ENCODE measurements around the gene KCNH5. TPM values are rescaled to one million over a fixed set of nuclear protein-coding genes. Genes with fewer than 3 reads are reported as not detected.

KCNH5 gene
- total and polyA plus RNA-seq, 9 of the 15 experiments (the other 6 are each of a cell fraction or from before 2014, with no cell fraction given), result 1.1 to 2.4 (median 1.4) TPM

DNA sequence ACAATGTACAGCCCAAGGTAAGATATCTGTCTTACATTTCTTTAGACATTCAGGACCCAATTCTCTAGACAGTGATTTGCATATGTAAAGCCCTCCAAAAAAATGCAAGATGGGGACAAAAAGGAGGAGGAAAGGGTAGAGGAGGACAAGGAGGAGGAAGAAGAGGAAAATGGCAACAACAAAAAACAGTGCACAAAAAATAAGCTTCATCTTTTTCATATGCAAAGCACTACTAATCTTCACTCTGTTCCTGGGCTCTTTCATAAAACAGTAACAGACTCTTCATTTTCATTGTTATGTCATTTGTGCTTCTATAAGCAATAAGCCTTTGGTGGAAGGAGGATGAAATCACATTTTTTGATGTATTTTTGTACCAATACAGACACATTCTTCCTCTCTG is 61.4 kb downstream of the KCNH5 start:
- DNase-seq (ENCODE audit: extremely low read depth in 1 of 4, low spot score in 3 of 4), result no peak
- Histone ChIP-seq H3K4me2 (ENCODE audit: insufficient read depth, low read length) (no peak overlapping the region), H3K36me3 (ENCODE audit: control insufficient read depth, insufficient read depth, low read length) (no peaks in the 10 kb centered on the region), H4K20me1 (replicated peaks; ENCODE audit: control insufficient read depth, insufficient read depth, low read length) (no peaks in the 10 kb centered on the region), H3K79me2 (ENCODE audit: control insufficient read depth, insufficient read depth, low read length) (no peaks in the 10 kb centered on the region), H3K4me3 (no peak overlapping the region), H2AFZ (ENCODE audit: low read depth, low read length) (no peak overlapping the region), H3K27ac (ENCODE audit: extremely low read depth, low read depth, low read length) (no peak overlapping the region), H3K9ac (ENCODE audit: insufficient read depth in 1 of 2, low read depth in 2 of 2, low read length in 2 of 2) (no peak overlapping the region), H3K9me3 (replicated peaks; ENCODE audit: control insufficient read depth, insufficient read depth, low read depth, low read length) (no peaks in the 10 kb centered on the region), H3K9me1 (ENCODE audit: control insufficient read depth, insufficient read depth, low read length) (no peaks in the 10 kb centered on the region), H3K4me1 (replicated peaks in 1 of 2; ENCODE audit: control insufficient read depth in 2 of 2, insufficient read depth in 2 of 2, low read length in 2 of 2) (no peaks in the 10 kb centered on the region), H3K27me3 (ENCODE audit: control insufficient read depth in 2 of 2, insufficient read depth in 2 of 2, low read length in 2 of 2) (no peaks in the 10 kb centered on the region)
- no peak for ATAC-seq
- intact Hi-C loops (cut with micrococcal nuclease) (no loop called here), in situ Hi-C loops (cut with MboI) (no loop called here)
- TF ChIP-seq NEUROD1 (IDR thresholded peaks at IDR 0.05; ENCODE audit: borderline replicate concordance, low read depth, low read length, partially characterized antibody) (no peak), ZNF121 (CRISPR knock-in tag; conservative IDR thresholded peaks at IDR 0.05) (no peak), FUS (optimal IDR thresholded peaks at IDR 0.05; ENCODE audit: low read depth, low read length) (no peak), MYC (IDR thresholded peaks at IDR 0.05; ENCODE audit: low read depth, low read length) (no peak), MYC (CRISPR knock-in tag; IDR thresholded peaks at IDR 0.05; ENCODE audit: borderline replicate concordance, low read depth) (no peak), ZKSCAN3 (CRISPR knock-in tag; IDR thresholded peaks at IDR 0.05) (no peak), BRD9 (IDR thresholded peaks at IDR 0.05; ENCODE audit: low read depth, partially characterized antibody) (no peak), MAZ (CRISPR knock-in tag; conservative IDR thresholded peaks at IDR 0.05 in 1 of 2, IDR thresholded peaks at IDR 0.05 in 1 of 2) (no peak), CBFB (CRISPR knock-in tag; IDR thresholded peaks at IDR 0.05) (no peak), ZNF551 (CRISPR knock-in tag; IDR thresholded peaks at IDR 0.05) (no peak), GTF2E2 (tag; IDR thresholded peaks at IDR 0.05) (no peak)
- TF ChIP-seq, protein P1, sequence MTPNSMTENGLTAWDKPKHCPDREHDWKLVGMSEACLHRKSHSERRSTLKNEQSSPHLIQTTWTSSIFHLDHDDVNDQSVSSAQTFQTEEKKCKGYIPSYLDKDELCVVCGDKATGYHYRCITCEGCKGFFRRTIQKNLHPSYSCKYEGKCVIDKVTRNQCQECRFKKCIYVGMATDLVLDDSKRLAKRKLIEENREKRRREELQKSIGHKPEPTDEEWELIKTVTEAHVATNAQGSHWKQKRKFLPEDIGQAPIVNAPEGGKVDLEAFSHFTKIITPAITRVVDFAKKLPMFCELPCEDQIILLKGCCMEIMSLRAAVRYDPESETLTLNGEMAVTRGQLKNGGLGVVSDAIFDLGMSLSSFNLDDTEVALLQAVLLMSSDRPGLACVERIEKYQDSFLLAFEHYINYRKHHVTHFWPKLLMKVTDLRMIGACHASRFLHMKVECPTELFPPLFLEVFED (CRISPR knock-in tag; conservative IDR thresholded peaks at IDR 0.05), result no peak
- TF ChIP-seq, protein P2, sequence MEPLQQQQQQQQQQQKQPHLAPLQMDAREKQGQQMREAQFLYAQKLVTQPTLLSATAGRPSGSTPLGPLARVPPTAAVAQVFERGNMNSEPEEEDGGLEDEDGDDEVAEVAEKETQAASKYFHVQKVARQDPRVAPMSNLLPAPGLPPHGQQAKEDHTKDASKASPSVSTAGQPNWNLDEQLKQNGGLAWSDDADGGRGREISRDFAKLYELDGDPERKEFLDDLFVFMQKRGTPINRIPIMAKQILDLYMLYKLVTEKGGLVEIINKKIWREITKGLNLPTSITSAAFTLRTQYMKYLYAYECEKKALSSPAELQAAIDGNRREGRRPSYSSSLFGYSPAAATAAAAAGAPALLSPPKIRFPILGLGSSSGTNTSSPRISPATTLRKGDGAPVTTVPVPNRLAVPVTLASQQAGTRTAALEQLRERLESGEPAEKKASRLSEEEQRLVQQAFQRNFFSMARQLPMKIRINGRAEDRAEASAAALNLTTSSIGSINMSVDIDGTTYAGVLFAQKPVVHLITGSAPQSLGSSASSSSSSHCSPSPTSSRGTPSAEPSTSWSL (CRISPR knock-in tag; IDR thresholded peaks at IDR 0.05; ENCODE audit: borderline replicate concordance), result no peak
- TF ChIP-seq, protein P3, sequence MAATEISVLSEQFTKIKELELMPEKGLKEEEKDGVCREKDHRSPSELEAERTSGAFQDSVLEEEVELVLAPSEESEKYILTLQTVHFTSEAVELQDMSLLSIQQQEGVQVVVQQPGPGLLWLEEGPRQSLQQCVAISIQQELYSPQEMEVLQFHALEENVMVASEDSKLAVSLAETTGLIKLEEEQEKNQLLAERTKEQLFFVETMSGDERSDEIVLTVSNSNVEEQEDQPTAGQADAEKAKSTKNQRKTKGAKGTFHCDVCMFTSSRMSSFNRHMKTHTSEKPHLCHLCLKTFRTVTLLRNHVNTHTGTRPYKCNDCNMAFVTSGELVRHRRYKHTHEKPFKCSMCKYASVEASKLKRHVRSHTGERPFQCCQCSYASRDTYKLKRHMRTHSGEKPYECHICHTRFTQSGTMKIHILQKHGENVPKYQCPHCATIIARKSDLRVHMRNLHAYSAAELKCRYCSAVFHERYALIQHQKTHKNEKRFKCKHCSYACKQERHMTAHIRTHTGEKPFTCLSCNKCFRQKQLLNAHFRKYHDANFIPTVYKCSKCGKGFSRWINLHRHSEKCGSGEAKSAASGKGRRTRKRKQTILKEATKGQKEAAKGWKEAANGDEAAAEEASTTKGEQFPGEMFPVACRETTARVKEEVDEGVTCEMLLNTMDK (IDR thresholded peaks at IDR 0.05; ENCODE audit: borderline replicate concordance, insufficient read depth, low read depth, low read length, poor library complexity, severe bottlenecking), result no peak
- ChIA-PET POLR2A (no interaction called here), CTCF (ENCODE audit: low intra/inter-chr PET ratio) (no interaction called here)
- FAIRE-seq, result no peak
- BruUV-seq (replicated peaks), result no TSS peak
